Activated naive CD8-positive, alpha-beta T cell treated with anti-CD3 and anti-CD28 coated beads, Interleukin-2, amount 50 U/mL, for 24 hours (primary cell): ENCODE measurements around the gene IBA57.

Source experiments
- ATAC-seq: fragments of 150-1000 bp; cut with Tn5 transposase; one replicate; pipeline ENCODE4 v1.10.0; 2021
- DNase-seq: peaks from one replicate; pipeline ENCODE4 v3.0.0; 2021
- H3K27ac Mint-ChIP-seq: one replicate; pipeline ENCODE4 v1.8.0; 2021; ENCODE audit warnings: mild to moderate bottlenecking, mixed read lengths
- H3K27me3 Mint-ChIP-seq: one replicate; pipeline ENCODE4 v1.8.0; 2021; ENCODE audit warnings: mixed read lengths
- H3K36me3 Mint-ChIP-seq: one replicate; pipeline ENCODE4 v1.8.0; 2021; ENCODE audit warnings: low read depth, mixed read lengths
- H3K4me1 Mint-ChIP-seq: one replicate; pipeline ENCODE4 v1.8.0; 2021; ENCODE audit warnings: mixed read lengths
- H3K4me3 Mint-ChIP-seq: one replicate; pipeline ENCODE4 v1.8.0; 2021; ENCODE audit warnings: mild to moderate bottlenecking, moderate library complexity, mixed read lengths
- H3K9me3 Mint-ChIP-seq: one replicate; pipeline ENCODE4 v1.8.0; 2021; ENCODE audit warnings: mixed read lengths

Gene IBA57

GRCh38 chr1:228205526-228206436, 40.2 kb downstream of the IBA57 start:
- DNase-seq (no peak), ATAC-seq (no peak)
- Mint-ChIP-seq H3K27me3 (peaks cover 13% of the 10 kb centered on the region), H3K36me3 (no peaks in the 10 kb centered on the region), H3K4me3 (no peak overlapping the region), H3K4me1 (no peaks in the 10 kb centered on the region), H3K27ac (no peak overlapping the region), H3K9me3 (no peaks in the 10 kb centered on the region)

- no peaks in the 10 kb centered on the region for H3K4me1 Mint-ChIP-seq
- no peaks in the 10 kb centered on the region for H3K9me3 Mint-ChIP-seq
- ATAC-seq (no peak), DNase-seq (no peak)
- peaks cover 11% of the 10 kb centered on the region for H3K27me3 Mint-ChIP-seq
- H3K27ac Mint-ChIP-seq = no peak overlapping the region
- no peaks in the 10 kb centered on the region for H3K36me3 Mint-ChIP-seq
- no peak overlapping the region for H3K4me3 Mint-ChIP-seq
These were observed 41.2 kb downstream of the IBA57 start for GRCh38 chr1:228206582-228207351.

- no peaks in the 10 kb centered on the region for H3K4me1 Mint-ChIP-seq
- H3K9me3 Mint-ChIP-seq = no peaks in the 10 kb centered on the region
- ATAC-seq (no peak), DNase-seq (no peak)
- H3K36me3 Mint-ChIP-seq = no peaks in the 10 kb centered on the region
- no peak overlapping the region for H3K27ac Mint-ChIP-seq
- no peak overlapping the region for H3K4me3 Mint-ChIP-seq
- H3K27me3 Mint-ChIP-seq = peaks cover 11% of the 10 kb centered on the region
These were observed 41.8 kb downstream of the IBA57 start for GRCh38 chr1:228207381-228207810.

- no peak for DNase-seq
- Mint-ChIP-seq H3K27ac (no peak within 1 kb of the TSS), H3K27me3 (peaks cover 10% of the 10 kb centered on the region), H3K4me1 (no peaks in the 10 kb centered on the region), H3K9me3 (no peaks in the 10 kb centered on the region), H3K4me3 (no peak within 1 kb of the TSS), H3K36me3 (no peaks in the 10 kb centered on the region)
- no peak for ATAC-seq
These were observed 42.5 kb downstream of the IBA57 start, which contains the start of gene OBSCN for GRCh38 chr1:228207851-228208821. Gene OBSCN (plus strand): TSS chr1:228208044. CDS start chr1:228211784, 3,740 bp downstream.

GRCh38 chr1:228208831-228209551, 43.4 kb downstream of the IBA57 start:
- Mint-ChIP-seq H3K4me3 (no peak overlapping the region), H3K4me1 (peaks cover 2% of the 10 kb centered on the region), H3K27ac (no peak overlapping the region), H3K36me3 (no peaks in the 10 kb centered on the region), H3K9me3 (no peaks in the 10 kb centered on the region), H3K27me3 (peaks cover 9% of the 10 kb centered on the region)
- no peak for DNase-seq
- no peak for ATAC-seq

- ATAC-seq = no peak
- H3K27me3 Mint-ChIP-seq = peaks cover 9% of the 10 kb centered on the region
- no peaks in the 10 kb centered on the region for H3K36me3 Mint-ChIP-seq
- H3K27ac Mint-ChIP-seq = no peak overlapping the region
- H3K4me1 Mint-ChIP-seq = peaks cover 2% of the 10 kb centered on the region
- no peak for DNase-seq
- no peaks in the 10 kb centered on the region for H3K9me3 Mint-ChIP-seq
- no peak overlapping the region for H3K4me3 Mint-ChIP-seq
These were observed 44.1 kb downstream of the IBA57 start for GRCh38 chr1:228209657-228210056.

GRCh38 chr1:228210076-228210651, 44.6 kb downstream of the IBA57 start:
- no peak for DNase-seq
- no peaks in the 10 kb centered on the region for H3K9me3 Mint-ChIP-seq
- H3K27me3 Mint-ChIP-seq = peaks cover 7% of the 10 kb centered on the region
- H3K36me3 Mint-ChIP-seq = no peaks in the 10 kb centered on the region
- H3K4me3 Mint-ChIP-seq = no peak overlapping the region
- no peak overlapping the region for H3K27ac Mint-ChIP-seq
- H3K4me1 Mint-ChIP-seq = peaks cover 2% of the 10 kb centered on the region
- ATAC-seq = no peak

GRCh38 chr1:228210712-228211530, 45.3 kb downstream of the IBA57 start:
- ATAC-seq (no peak), DNase-seq (no peak)
- peaks cover 2% of the 10 kb centered on the region for H3K4me1 Mint-ChIP-seq
- H3K4me3 Mint-ChIP-seq = no peak overlapping the region
- H3K27me3 Mint-ChIP-seq = peaks cover 3% of the 10 kb centered on the region
- no peaks in the 10 kb centered on the region for H3K9me3 Mint-ChIP-seq
- H3K27ac Mint-ChIP-seq = no peak overlapping the region
- H3K36me3 Mint-ChIP-seq = no peaks in the 10 kb centered on the region

- peaks cover 4% of the 10 kb centered on the region for H3K4me1 Mint-ChIP-seq
- ATAC-seq = no peak
- H3K27ac Mint-ChIP-seq = no peak overlapping the region
- no peaks in the 10 kb centered on the region for H3K36me3 Mint-ChIP-seq
- DNase-seq = no peak
- peaks cover 1% of the 10 kb centered on the region for H3K27me3 Mint-ChIP-seq
- no peak overlapping the region for H3K4me3 Mint-ChIP-seq
- no peaks in the 10 kb centered on the region for H3K9me3 Mint-ChIP-seq
These were observed 46.2 kb downstream of the IBA57 start for GRCh38 chr1:228211531-228212414.

GRCh38 chr1:228212415-228212965, 46.9 kb downstream of the IBA57 start:
- peak overlapping the region; percentile 80 for H3K4me3 Mint-ChIP-seq
- DNase-seq (no peak), ATAC-seq (no peak)
- H3K9me3 Mint-ChIP-seq = no peaks in the 10 kb centered on the region
- H3K36me3 Mint-ChIP-seq = no peaks in the 10 kb centered on the region
- H3K27ac Mint-ChIP-seq = no peak overlapping the region
- H3K27me3 Mint-ChIP-seq = peaks cover 1% of the 10 kb centered on the region
- H3K4me1 Mint-ChIP-seq = peaks cover 4% of the 10 kb centered on the region

- H3K27me3 Mint-ChIP-seq = no peaks in the 10 kb centered on the region
- DNase-seq (peak; percentile 91), ATAC-seq (peak; percentile 93)
- peak overlapping the region; percentile 64 for H3K27ac Mint-ChIP-seq
- no peaks in the 10 kb centered on the region for H3K36me3 Mint-ChIP-seq
- H3K9me3 Mint-ChIP-seq = no peaks in the 10 kb centered on the region
- peaks cover 4% of the 10 kb centered on the region for H3K4me1 Mint-ChIP-seq
- H3K4me3 Mint-ChIP-seq = peak overlapping the region; percentile 80
These were observed 47.6 kb downstream of the IBA57 start for GRCh38 chr1:228212966-228213844.
